K562 (cell line): ENCODE measurements around the gene PID1. TPM values are rescaled to one million over a fixed set of nuclear protein-coding genes. Genes with fewer than 3 reads are reported as not detected.

ENCODE experiments used
- ATAC-seq: fragments of 200-7000 bp; cut with Tn5 transposase; 3 replicates; pipeline ENCODE4 v1.9.1; 2020; ENCODE audit warnings: moderate library complexity
- BruUV-seq: library from RNA; stranded (reverse); fragments of 400-500 nt; replicated peaks from 2 replicates; lab custom pipeline; 2021; lab: Mats Ljungman, UMichigan
- CTCF ChIA-PET: fragments of 300-600 bp; formaldehyde crosslinking; extraction: SDS; loops from one replicate; lab custom pipeline; 2021; ENCODE audit warnings: low intra/inter-chr PET ratio; lab: Yijun Ruan, JAX
- POLR2A ChIA-PET: fragments of 300-600, 350-650 bp; sonication (Branson Sonifier 250); formaldehyde crosslinking; extraction: SDS; loops from one replicate; lab custom pipeline; 2021; ENCODE audit warnings: antibody characterized with exemption, inconsistent platforms; lab: Yijun Ruan, JAX
- DNase-seq, 4 experiments: peaks; one replicate each; pipeline versions ENCODE4 v3.0.0 to v3.0.0-alpha.2; 2011 to 2018; ENCODE audit warnings: low spot score in 3 of 4, mixed read lengths in 3 of 4; ENCODE audit errors: extremely low read depth in 1 of 4
- FAIRE-seq: peaks from 2 replicates; lab custom pipeline; 2011; peaks lifted over from hg19 to GRCh38; lab: Jason Lieb, UNC
- H2AFZ ChIP-seq: 2 replicates; pipeline ENCODE4 v1.6.0; 2011; ENCODE audit warnings: low read depth, low read length, control low read depth, inconsistent platforms
- H3K27ac ChIP-seq: fragments of 200-600 bp; 3 replicates; pipeline ENCODE4 v1.8.0; 2011; ENCODE audit warnings: low read depth, mild to moderate bottlenecking, control low read depth, inconsistent platforms, low read length, moderate library complexity, mixed read lengths; ENCODE audit errors: extremely low read depth
- H3K27me3 ChIP-seq, 2 experiments: fragments of 300-600 bp in 1 of 2; 2 replicates in 1 of 2; 3 replicates in 1 of 2; pipeline versions ENCODE4 v1.6.0 to v1.8.0; 2011; ENCODE audit warnings: inconsistent platforms in 2 of 2, low read length in 2 of 2, mild to moderate bottlenecking in 1 of 2, mixed read lengths in 1 of 2, moderate library complexity in 1 of 2; ENCODE audit not compliant: control insufficient read depth in 2 of 2, insufficient read depth in 2 of 2
- H3K36me3 ChIP-seq: fragments of 300-600 bp; 3 replicates; pipeline ENCODE4 v1.8.0; 2011; ENCODE audit warnings: mild to moderate bottlenecking, low read length, inconsistent platforms; ENCODE audit not compliant: control insufficient read depth, insufficient read depth
- H3K4me1 ChIP-seq, 2 experiments: fragments of 200-600 bp in 1 of 2; replicated peaks in 1 of 2; 2 replicates in 1 of 2; 3 replicates in 1 of 2; pipeline versions ENCODE4 v1.5.1 to v1.8.0; 2011; ENCODE audit warnings: inconsistent platforms in 2 of 2, low read length in 2 of 2, mild to moderate bottlenecking in 1 of 2, mixed read lengths in 1 of 2, moderate library complexity in 1 of 2; ENCODE audit not compliant: control insufficient read depth in 2 of 2, insufficient read depth in 2 of 2
- H3K4me2 ChIP-seq: 2 replicates; pipeline ENCODE4 v1.6.1; 2011; ENCODE audit warnings: low read length, control low read depth, inconsistent platforms, mixed read lengths; ENCODE audit not compliant: insufficient read depth
- H3K4me3 ChIP-seq: fragments of 200-600 bp; sonication (generic), shearing (Covaris generic); 2 replicates; pipeline ENCODE4 v1.5.1; 2016; ENCODE audit warnings: control low read depth, inconsistent platforms
- H3K79me2 ChIP-seq: fragments of 200-600 bp; 3 replicates; pipeline ENCODE4 v1.8.0; 2011; ENCODE audit warnings: low read length, inconsistent platforms; ENCODE audit not compliant: control insufficient read depth, insufficient read depth
- H3K9ac ChIP-seq, 2 experiments: 2 replicates each; pipeline versions ENCODE4 v1.6.0 to v1.6.1; 2011; ENCODE audit warnings: low read depth in 2 of 2, low read length in 2 of 2, control low read depth in 1 of 2, inconsistent platforms in 1 of 2, mild to moderate bottlenecking in 1 of 2, mixed read lengths in 1 of 2; ENCODE audit not compliant: insufficient read depth in 1 of 2
- H3K9me1 ChIP-seq: one replicate; pipeline ENCODE4 v1.6.0; 2011; ENCODE audit warnings: inconsistent platforms, mild to moderate bottlenecking, low read length, moderate library complexity; ENCODE audit not compliant: control insufficient read depth, insufficient read depth
- H3K9me3 ChIP-seq: replicated peaks from 2 replicates; pipeline ENCODE4 v1.5.1; 2011; ENCODE audit warnings: low read depth, low read length, inconsistent platforms; ENCODE audit not compliant: control insufficient read depth, insufficient read depth
- H4K20me1 ChIP-seq: replicated peaks from 2 replicates; pipeline ENCODE4 v1.6.1; 2011; ENCODE audit warnings: low read length, inconsistent platforms, mixed read lengths; ENCODE audit not compliant: control insufficient read depth, insufficient read depth
- BRD4 ChIP-seq: fragments of 200-600 bp; sonication (generic); IDR thresholded peaks from 2 replicates; pipeline ENCODE4 v1.6.1; 2017; ENCODE audit warnings: inconsistent platforms
- HDAC3 ChIP-seq: fragments of 450-650 bp; IDR thresholded peaks from 2 replicates; pipeline ENCODE4 v1.6.1; 2018; ENCODE audit warnings: borderline replicate concordance, mild to moderate bottlenecking, moderate library complexity; ENCODE audit not compliant: partially characterized antibody
- PCBP1 ChIP-seq: fragments of 200-400 bp; formaldehyde crosslinking; IDR thresholded peaks from 2 replicates; pipeline ENCODE4 v1.6.1; 2018; ENCODE audit warnings: mild to moderate bottlenecking, low read depth, low read length; ENCODE audit not compliant: poor library complexity, severe bottlenecking
- ZNF583 ChIP-seq: fragments of 250-450 bp; sonication (Bioruptor Pico); IDR thresholded peaks from 2 replicates; pipeline ENCODE4 v1.4.0; 2020
- WGBS: fragments of 100-300 bp; shearing (Covaris generic); methylation state at CpG from one replicate; pipeline ENCODE4 v1.1.6; 2016; ENCODE audit warnings: low coverage, mixed read lengths; ENCODE audit not compliant: insufficient coverage; ENCODE audit errors: missing lambda C conversion rate; 5-methylcytosine and 5-hydroxymethylcytosine counted together
- in situ Hi-C: fragments of 300-500 bp; cut with MboI; formaldehyde crosslinking; loops from 4 replicates; pipeline ENCODE4 v1.15.0; 2018; ENCODE audit warnings: inconsistent platforms, mixed read lengths
- intact Hi-C: fragments of 100-400 bp; cut with micrococcal nuclease; formaldehyde crosslinking; loops from 2 replicates; pipeline ENCODE4 v1.14.2; 2022
- polyA plus RNA-seq, 8 experiments: library from polyadenylated mRNA; depleted of rRNA in 4 of 8; stranded (reverse) in 5 of 8; unstranded in 3 of 8; fragments of >200 nt; fragmentation: Nextera tagmentation in 2 of 8; fragmentation: Illumina TruSeq in 1 of 8; extraction: Ambion mirVana in 2 of 8; extraction: Trizol in 1 of 8; gene quantifications; 2 replicates each; pipeline versions ENCODE4 v1.2.1 to v1.2.3, GENCODE V29; 2011 to 2014; ENCODE audit warnings: inconsistent platforms in 1 of 8, missing spikeins in 1 of 8
- total RNA-seq, 7 experiments: library from RNA; depleted of rRNA in 6 of 7; stranded (reverse); fragments of >200 nt in 6 of 7; fragmentation: Illumina TruSeq in 2 of 7; extraction: Trizol in 2 of 7; gene quantifications; 2 replicates each; pipeline versions ENCODE4 v1.2.1 to v1.2.3, GENCODE V29; 2011 to 2021; ENCODE audit warnings: low replicate concordance in 1 of 7
- TF ChIP-seq, protein P1 (sequence below): fragments of 250-450 bp; sonication (Bioruptor Pico); IDR thresholded peaks from 2 replicates; pipeline ENCODE4 v1.5.0; 2020; ENCODE audit warnings: mild to moderate bottlenecking, borderline replicate concordance
- TF ChIP-seq, protein P2 (sequence below): fragments of 450-650 bp; IDR thresholded peaks from 2 replicates; pipeline ENCODE4 v1.6.1; 2017; ENCODE audit warnings: mild to moderate bottlenecking, moderate library complexity
- TF ChIP-seq, protein P3 (sequence below), 2 experiments: fragments of 450-650 bp in 1 of 2; sonication (generic) in 1 of 2; formaldehyde crosslinking; conservative IDR thresholded peaks; 2 replicates each; pipeline versions ENCODE4 v1.4.0 to v1.8.1; 2020 to 2022; ENCODE audit warnings: mild to moderate bottlenecking in 1 of 2, missing genetic modification reagents in 1 of 2
- TF ChIP-seq, protein P4 (sequence below): fragments of 450-650 bp; formaldehyde crosslinking; IDR thresholded peaks from 2 replicates; pipeline ENCODE4 v1.4.0; 2020; ENCODE audit warnings: mild to moderate bottlenecking, moderate library complexity

PID1 gene
- total and polyA plus RNA-seq, 9 of the 15 experiments (the other 6 are each of a cell fraction or from before 2014, with no cell fraction given): not detected

DNA sequence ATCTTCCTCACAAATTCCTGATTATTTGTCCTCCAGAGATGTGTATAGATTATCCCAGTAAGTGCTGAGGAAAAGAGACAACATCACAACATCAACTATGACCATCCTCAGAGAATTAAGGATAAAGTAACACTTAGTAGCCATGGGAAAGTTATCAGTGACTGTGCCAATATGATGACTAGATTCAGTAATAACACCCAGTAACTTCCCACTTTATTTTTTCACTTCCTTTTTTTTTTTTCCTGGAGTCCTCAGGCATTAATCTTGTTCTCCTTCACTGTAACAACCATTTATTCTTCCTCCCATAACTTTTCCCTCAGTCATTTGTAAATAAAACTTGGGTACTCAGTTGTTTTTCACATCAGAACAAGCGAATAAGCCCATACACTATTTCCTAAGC is 16.7 kb upstream of the PID1 start:
- no peak for ATAC-seq
- H3K4me3 ChIP-seq: no peak overlapping the region
- 0% methylated on average over 1 of the region's 1 CpG for WGBS
- no peaks in the 10 kb centered on the region for H3K79me2 ChIP-seq
- no peaks in the 10 kb centered on the region for H3K27me3 ChIP-seq
- H3K27ac ChIP-seq: no peak overlapping the region
- no peaks in the 10 kb centered on the region for H3K9me3 ChIP-seq
- in situ Hi-C loops (no loop called here), intact Hi-C loops (no loop called here)
- no peak for DNase-seq
- POLR2A ChIA-PET: no interaction called here
- no peak for FAIRE-seq
- no peak overlapping the region for H3K9ac ChIP-seq
- BruUV-seq: no TSS peak
- no peaks in the 10 kb centered on the region for H4K20me1 ChIP-seq
- no peaks in the 10 kb centered on the region for H3K4me1 ChIP-seq
- H3K9me1 ChIP-seq: no peaks in the 10 kb centered on the region
- H3K4me2 ChIP-seq: no peak overlapping the region
- no peak overlapping the region for H2AFZ ChIP-seq
- TF ChIP-seq HDAC3 (no peak), BRD4 (no peak), PCBP1 (no peak), ZNF583 (CRISPR knock-in tag) (no peak)
- TF ChIP-seq, protein P1, sequence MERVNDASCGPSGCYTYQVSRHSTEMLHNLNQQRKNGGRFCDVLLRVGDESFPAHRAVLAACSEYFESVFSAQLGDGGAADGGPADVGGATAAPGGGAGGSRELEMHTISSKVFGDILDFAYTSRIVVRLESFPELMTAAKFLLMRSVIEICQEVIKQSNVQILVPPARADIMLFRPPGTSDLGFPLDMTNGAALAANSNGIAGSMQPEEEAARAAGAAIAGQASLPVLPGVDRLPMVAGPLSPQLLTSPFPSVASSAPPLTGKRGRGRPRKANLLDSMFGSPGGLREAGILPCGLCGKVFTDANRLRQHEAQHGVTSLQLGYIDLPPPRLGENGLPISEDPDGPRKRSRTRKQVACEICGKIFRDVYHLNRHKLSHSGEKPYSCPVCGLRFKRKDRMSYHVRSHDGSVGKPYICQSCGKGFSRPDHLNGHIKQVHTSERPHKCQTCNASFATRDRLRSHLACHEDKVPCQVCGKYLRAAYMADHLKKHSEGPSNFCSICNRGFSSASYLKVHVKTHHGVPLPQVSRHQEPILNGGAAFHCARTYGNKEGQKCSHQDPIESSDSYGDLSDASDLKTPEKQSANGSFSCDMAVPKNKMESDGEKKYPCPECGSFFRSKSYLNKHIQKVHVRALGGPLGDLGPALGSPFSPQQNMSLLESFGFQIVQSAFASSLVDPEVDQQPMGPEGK (CRISPR knock-in tag): no peak
- TF ChIP-seq, protein P2, sequence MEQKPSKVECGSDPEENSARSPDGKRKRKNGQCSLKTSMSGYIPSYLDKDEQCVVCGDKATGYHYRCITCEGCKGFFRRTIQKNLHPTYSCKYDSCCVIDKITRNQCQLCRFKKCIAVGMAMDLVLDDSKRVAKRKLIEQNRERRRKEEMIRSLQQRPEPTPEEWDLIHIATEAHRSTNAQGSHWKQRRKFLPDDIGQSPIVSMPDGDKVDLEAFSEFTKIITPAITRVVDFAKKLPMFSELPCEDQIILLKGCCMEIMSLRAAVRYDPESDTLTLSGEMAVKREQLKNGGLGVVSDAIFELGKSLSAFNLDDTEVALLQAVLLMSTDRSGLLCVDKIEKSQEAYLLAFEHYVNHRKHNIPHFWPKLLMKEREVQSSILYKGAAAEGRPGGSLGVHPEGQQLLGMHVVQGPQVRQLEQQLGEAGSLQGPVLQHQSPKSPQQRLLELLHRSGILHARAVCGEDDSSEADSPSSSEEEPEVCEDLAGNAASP: no peak
- TF ChIP-seq, protein P3, sequence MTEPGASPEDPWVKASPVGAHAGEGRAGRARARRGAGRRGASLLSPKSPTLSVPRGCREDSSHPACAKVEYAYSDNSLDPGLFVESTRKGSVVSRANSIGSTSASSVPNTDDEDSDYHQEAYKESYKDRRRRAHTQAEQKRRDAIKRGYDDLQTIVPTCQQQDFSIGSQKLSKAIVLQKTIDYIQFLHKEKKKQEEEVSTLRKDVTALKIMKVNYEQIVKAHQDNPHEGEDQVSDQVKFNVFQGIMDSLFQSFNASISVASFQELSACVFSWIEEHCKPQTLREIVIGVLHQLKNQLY (CRISPR knock-in tag; conservative IDR thresholded peaks at IDR 0.05): no peak
- TF ChIP-seq, protein P4, sequence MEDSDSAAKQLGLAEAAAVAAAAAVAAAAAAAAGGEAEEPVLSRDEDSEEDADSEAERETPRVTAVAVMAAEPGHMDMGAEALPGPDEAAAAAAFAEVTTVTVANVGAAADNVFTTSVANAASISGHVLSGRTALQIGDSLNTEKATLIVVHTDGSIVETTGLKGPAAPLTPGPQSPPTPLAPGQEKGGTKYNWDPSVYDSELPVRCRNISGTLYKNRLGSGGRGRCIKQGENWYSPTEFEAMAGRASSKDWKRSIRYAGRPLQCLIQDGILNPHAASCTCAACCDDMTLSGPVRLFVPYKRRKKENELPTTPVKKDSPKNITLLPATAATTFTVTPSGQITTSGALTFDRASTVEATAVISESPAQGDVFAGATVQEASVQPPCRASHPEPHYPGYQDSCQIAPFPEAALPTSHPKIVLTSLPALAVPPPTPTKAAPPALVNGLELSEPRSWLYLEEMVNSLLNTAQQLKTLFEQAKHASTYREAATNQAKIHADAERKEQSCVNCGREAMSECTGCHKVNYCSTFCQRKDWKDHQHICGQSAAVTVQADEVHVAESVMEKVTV: no peak
- H3K36me3 ChIP-seq: no peaks in the 10 kb centered on the region
- CTCF ChIA-PET: no interaction called here
